ENCODE data around the gene NUDT4. TPM values are rescaled to one million over a fixed set of nuclear protein-coding genes. Genes with fewer than 3 reads are reported as not detected.
A peak's percentile ranks its signal among the peaks of the same experiment; 100 is the strongest.

The NUDT4 gene
- polyA plus RNA-seq, 1 donor: 77.9 TPM

DNA sequence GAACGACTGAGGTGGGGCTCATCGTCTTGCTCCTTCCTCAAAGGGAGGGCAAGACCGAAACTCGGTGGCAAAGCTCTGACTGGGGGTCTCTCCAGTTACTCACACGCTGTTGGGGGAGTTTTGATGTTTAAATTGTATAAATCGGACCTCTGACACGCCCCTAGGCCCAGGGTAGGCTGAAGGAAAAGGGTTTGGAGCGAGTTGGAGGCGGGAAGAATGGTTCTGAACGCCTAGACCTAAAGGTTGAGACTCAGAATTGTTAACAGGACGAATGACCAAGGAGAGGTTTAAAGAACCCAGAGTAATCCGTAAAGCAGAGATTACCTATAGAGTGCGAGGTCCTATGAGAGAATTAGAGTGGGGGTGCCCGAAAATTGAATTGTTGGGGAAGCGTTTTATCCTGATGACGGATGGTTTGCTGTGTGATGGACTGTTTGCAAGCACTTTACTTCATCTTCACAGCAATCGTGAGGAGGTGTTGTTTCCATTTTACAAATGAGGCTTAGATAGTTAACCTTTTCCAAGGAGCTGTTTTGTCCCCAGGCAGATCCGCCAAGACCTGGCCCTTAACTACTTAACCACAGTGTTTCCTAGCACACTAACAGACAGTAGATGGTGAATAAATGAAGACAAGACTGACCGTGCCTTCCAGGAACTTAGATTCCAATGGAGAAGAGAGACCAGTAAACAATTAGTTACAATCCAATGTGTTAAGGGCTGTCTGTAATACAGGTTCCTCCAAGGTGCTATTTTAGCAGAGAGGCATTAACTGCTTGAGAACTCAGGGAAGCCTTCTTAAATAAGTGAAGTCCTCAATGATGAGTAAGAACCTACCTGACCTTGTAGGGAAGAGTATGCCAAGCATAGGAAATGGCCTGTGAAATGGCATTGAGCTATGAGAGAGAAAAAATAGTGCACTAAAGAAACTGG lies 65.0 kb downstream of the NUDT4 start:
- Histone ChIP-seq H3K4me3 (ENCODE audit: low read length) (peak overlapping the region; percentile 76), H3K9me3 (ENCODE audit: control insufficient read depth, low read depth, low read length) (no peaks in the 10 kb centered on the region), H3K27me3 (ENCODE audit: control insufficient read depth, insufficient read depth, low read length) (no peaks in the 10 kb centered on the region), H3K36me3 (ENCODE audit: control insufficient read depth, insufficient read depth, low read length) (no peaks in the 10 kb centered on the region), H3K4me1 (ENCODE audit: control insufficient read depth, insufficient read depth, low read length) (peaks cover 14% of the 10 kb centered on the region), H3K27ac (ENCODE audit: low read length) (peak overlapping the region; percentile 90)
- WGBS (ENCODE audit: insufficient coverage, low lambda C conversion rate): no CpG with 5 or more reads among the region's 19 CpGs
- peak in 1 of 2 donors; percentile 48 for DNase-seq

DNA sequence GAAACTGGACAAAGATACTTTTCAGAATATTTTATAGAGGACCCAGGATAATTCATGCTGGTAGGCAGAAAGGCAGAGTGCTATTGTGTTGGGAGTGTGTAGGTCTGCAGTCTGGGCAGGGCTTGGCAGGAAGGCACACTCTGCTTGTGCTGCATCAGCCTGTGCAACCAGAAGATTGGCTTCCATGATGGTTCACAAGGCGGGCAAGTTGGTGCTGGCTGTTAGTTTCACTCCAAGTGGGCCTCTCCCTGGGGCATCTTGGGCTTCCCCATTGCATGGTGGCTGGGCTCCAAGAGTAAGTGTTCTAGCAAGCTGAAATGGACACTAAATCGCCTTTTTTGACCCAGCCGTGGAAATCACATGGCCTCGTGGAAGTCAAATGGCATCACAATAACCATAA lies 65.9 kb downstream of the NUDT4 start:
- no peak overlapping the region for H3K27ac ChIP-seq (ENCODE audit: low read length)
- no peak overlapping the region for H3K4me3 ChIP-seq (ENCODE audit: low read length)
- WGBS (ENCODE audit: insufficient coverage, low lambda C conversion rate): no CpG with 5 or more reads among the region's 4 CpGs

DNA sequence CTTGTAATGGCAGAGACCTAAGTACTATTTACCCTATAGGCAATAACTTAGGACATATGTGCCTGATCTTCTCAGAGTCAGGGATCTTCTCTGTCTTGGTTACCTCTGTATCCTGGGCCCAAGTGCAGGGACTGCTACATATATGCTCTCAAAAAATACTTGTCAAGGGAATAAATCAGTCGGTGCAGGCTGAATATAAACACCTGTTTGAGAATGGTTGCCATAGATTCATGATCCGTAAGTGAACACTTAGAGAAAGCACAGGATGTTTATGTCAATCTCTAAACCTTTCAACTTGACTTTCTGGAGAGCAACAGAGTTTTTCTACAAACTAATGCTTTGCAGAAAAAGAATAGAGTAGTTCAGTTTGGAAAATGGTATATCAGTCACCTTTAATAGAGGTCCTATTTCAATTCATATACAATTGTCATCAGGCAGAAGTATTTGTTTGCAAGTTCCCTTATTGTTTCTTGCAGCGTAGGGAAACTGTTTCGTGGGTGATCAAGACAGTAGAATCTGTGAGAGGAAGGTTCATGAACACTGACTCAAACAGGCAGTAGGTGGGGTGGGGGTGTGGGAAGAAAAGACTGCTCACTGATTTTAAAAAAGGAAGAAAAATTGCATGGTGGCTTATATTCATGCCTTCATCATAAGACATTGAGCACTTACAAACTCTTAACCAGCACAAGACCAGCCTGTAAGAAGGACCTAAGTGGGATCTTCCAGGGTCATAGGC lies 70.0 kb downstream of the NUDT4 start:
- H3K4me1 ChIP-seq (ENCODE audit: control insufficient read depth, insufficient read depth, low read length): peaks cover 4% of the 10 kb centered on the region
- H3K27ac ChIP-seq (ENCODE audit: low read length): no peak overlapping the region
- no peaks in the 10 kb centered on the region for H3K9me3 ChIP-seq (ENCODE audit: control insufficient read depth, low read depth, low read length)
- no peaks in the 10 kb centered on the region for H3K36me3 ChIP-seq (ENCODE audit: control insufficient read depth, insufficient read depth, low read length)
- H3K27me3 ChIP-seq (ENCODE audit: control insufficient read depth, insufficient read depth, low read length): no peaks in the 10 kb centered on the region
- H3K4me3 ChIP-seq (ENCODE audit: low read length): no peak overlapping the region
- no peak for DNase-seq
- WGBS (ENCODE audit: insufficient coverage, low lambda C conversion rate): 60% methylated on average over 1 of the region's 4 CpGs

More for the DNA sequence above, 65.9 kb downstream of the NUDT4 start:
- no peaks in the 10 kb centered on the region for H3K36me3 ChIP-seq (ENCODE audit: control insufficient read depth, insufficient read depth, low read length)
- DNase-seq: no peak
- peaks cover 14% of the 10 kb centered on the region for H3K4me1 ChIP-seq (ENCODE audit: control insufficient read depth, insufficient read depth, low read length)
- no peaks in the 10 kb centered on the region for H3K9me3 ChIP-seq (ENCODE audit: control insufficient read depth, low read depth, low read length)
- H3K27me3 ChIP-seq (ENCODE audit: control insufficient read depth, insufficient read depth, low read length): no peaks in the 10 kb centered on the region

DNA sequence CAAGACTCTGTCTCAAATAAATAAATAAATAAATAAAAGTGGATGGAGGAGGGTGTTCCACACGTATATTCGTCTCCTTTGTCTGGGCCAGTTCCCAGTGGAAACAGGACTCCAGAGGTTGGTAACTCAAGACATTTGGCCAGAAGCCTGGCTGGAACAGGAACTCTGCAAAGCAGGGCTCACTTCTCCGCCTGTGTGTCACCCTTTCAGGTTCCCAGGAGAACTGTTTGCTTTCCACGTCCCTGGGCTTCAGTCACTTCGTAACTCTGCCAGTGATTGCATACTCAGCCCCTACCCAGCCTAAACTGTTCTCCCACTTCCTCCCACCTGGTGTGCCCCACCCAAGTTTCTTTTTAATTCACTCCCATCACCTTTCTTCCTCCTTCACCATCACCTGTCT lies 71.1 kb downstream of the NUDT4 start:
- Histone ChIP-seq H3K27me3 (ENCODE audit: control insufficient read depth, insufficient read depth, low read length) (no peaks in the 10 kb centered on the region), H3K4me3 (ENCODE audit: low read length) (no peak overlapping the region), H3K36me3 (ENCODE audit: control insufficient read depth, insufficient read depth, low read length) (no peaks in the 10 kb centered on the region), H3K4me1 (ENCODE audit: control insufficient read depth, insufficient read depth, low read length) (no peaks in the 10 kb centered on the region), H3K9me3 (ENCODE audit: control insufficient read depth, low read depth, low read length) (no peaks in the 10 kb centered on the region), H3K27ac (ENCODE audit: low read length) (no peak overlapping the region)
- WGBS (ENCODE audit: insufficient coverage, low lambda C conversion rate): 60% methylated on average over 1 of the region's 5 CpGs
- DNase-seq: no peak

DNA sequence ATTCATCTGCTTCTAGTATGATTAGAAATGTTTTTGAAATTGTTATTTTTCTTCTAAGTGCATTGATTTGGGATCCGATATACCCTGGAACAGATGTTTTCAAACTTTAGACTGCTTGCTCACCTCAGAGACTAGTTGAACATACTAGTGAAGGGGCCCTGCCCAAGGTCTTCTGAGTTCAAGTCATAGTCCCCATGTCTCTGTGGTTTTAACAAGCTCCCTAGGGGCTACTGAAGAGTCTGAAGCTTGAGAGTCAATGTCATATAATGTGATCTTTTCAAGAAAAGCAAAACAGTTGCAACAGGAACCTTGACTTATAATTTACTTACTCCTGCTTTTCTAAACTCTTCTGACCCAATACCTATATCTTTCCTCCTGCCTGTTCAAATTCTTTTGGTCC lies 71.6 kb downstream of the NUDT4 start:
- no peaks in the 10 kb centered on the region for H3K4me1 ChIP-seq (ENCODE audit: control insufficient read depth, insufficient read depth, low read length)
- no CpG with 5 or more reads among the region's 1 CpG for WGBS (ENCODE audit: insufficient coverage, low lambda C conversion rate)
- DNase-seq: no peak
- no peaks in the 10 kb centered on the region for H3K27me3 ChIP-seq (ENCODE audit: control insufficient read depth, insufficient read depth, low read length)
- H3K36me3 ChIP-seq (ENCODE audit: control insufficient read depth, insufficient read depth, low read length): no peaks in the 10 kb centered on the region
- H3K9me3 ChIP-seq (ENCODE audit: control insufficient read depth, low read depth, low read length): no peaks in the 10 kb centered on the region
- no peak overlapping the region for H3K27ac ChIP-seq (ENCODE audit: low read length)
- no peak overlapping the region for H3K4me3 ChIP-seq (ENCODE audit: low read length)

DNA sequence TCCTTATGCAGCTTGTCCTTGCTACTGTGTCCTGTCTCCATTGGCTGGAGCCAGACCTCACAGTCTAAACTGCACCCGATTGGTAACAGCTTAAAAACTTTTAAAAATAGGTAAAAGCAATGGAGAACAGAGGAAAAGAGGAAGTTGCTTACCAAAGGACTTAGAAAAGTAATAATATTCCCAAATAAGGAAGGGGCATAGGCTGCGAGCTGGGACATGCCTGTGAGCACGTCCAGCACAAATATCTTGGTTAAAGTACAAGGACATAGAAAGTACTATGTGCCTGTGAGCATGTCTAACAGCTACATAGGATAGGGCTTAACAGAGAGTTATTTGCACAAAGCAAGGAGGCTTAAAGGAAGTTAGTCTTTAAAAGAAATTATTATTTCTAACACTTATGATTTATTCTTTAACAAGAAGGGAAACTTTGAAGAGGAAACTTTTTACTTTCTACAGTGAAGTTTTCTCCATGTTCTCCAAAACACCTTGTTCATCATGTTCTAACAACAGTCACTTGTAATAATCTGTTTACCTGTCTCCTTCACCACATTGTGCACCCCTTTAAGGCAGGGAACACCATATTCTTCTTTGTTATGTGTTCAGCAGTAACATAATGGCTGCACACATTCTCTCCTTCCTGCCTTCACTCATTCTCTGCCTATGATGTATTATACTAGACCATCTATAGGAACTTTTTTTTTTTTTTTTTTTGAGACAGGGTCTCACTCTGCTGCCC lies 73.9 kb downstream of the NUDT4 start:
- peak in 1 of 2 donors; percentile 56 for DNase-seq
- H3K27ac ChIP-seq (ENCODE audit: low read length): no peak overlapping the region
- H3K4me3 ChIP-seq (ENCODE audit: low read length): no peak overlapping the region
- whole genome bisulfite sequencing (ENCODE audit: insufficient coverage, low lambda C conversion rate): 10% methylated on average over 2 of the region's 3 CpGs
- H3K36me3 ChIP-seq (ENCODE audit: control insufficient read depth, insufficient read depth, low read length): no peaks in the 10 kb centered on the region
- no peaks in the 10 kb centered on the region for H3K9me3 ChIP-seq (ENCODE audit: control insufficient read depth, low read depth, low read length)
- no peaks in the 10 kb centered on the region for H3K4me1 ChIP-seq (ENCODE audit: control insufficient read depth, insufficient read depth, low read length)
- no peaks in the 10 kb centered on the region for H3K27me3 ChIP-seq (ENCODE audit: control insufficient read depth, insufficient read depth, low read length)

DNA sequence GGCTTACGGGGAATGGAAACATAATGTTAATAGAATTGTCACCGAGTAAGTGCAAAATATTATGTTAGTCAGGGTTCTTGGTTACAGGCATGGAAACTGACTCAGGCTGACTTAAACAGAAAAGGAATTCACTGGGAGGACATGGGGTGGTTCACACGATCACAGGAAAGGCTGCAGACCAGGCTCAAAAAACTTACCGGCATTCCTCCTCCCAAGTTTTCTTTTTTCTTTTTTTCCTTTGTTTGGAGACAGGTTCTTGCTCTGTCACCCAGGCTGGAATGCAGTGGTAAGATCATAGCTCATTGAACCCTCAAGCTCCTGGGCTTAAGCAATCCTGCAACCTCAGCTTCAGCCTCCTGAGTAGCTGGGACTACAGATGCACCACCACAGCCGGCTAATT lies 75.9 kb downstream of the NUDT4 start:
- DNase-seq: no peak
- 100% methylated on average over 1 of the region's 5 CpGs for WGBS (ENCODE audit: insufficient coverage, low lambda C conversion rate)
- no peak overlapping the region for H3K4me3 ChIP-seq (ENCODE audit: low read length)

DNA sequence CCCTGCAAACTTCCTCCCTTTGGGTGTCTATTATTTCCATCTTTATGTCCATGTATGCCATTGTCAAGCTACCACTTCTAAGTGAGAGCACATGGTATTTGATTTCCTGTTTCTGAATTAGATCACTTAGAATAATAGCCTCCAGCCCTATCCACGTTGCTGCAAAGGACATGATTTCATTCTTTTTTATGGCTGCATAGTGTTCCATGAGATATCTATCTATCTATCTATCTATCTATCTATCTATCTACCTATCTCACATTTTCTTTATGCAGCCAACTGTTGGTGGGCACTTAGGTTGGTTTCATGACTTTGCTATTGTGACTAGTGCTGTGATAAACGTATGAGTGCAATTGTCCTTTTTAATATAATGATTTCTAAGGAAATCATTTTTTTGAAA lies 78.4 kb downstream of the NUDT4 start:
- no peak for DNase-seq
- H3K36me3 ChIP-seq (ENCODE audit: control insufficient read depth, insufficient read depth, low read length): no peaks in the 10 kb centered on the region
- WGBS (ENCODE audit: insufficient coverage, low lambda C conversion rate): no CpG with 5 or more reads among the region's 2 CpGs
- no peak overlapping the region for H3K27ac ChIP-seq (ENCODE audit: low read length)
- H3K4me3 ChIP-seq (ENCODE audit: low read length): no peak overlapping the region
- H3K4me1 ChIP-seq (ENCODE audit: control insufficient read depth, insufficient read depth, low read length): no peaks in the 10 kb centered on the region
- H3K27me3 ChIP-seq (ENCODE audit: control insufficient read depth, insufficient read depth, low read length): no peaks in the 10 kb centered on the region
- no peaks in the 10 kb centered on the region for H3K9me3 ChIP-seq (ENCODE audit: control insufficient read depth, low read depth, low read length)

More for the DNA sequence above, 75.9 kb downstream of the NUDT4 start:
- Histone ChIP-seq H3K27ac (ENCODE audit: low read length) (no peak overlapping the region), H3K27me3 (ENCODE audit: control insufficient read depth, insufficient read depth, low read length) (no peaks in the 10 kb centered on the region), H3K36me3 (ENCODE audit: control insufficient read depth, insufficient read depth, low read length) (no peaks in the 10 kb centered on the region), H3K4me1 (ENCODE audit: control insufficient read depth, insufficient read depth, low read length) (no peaks in the 10 kb centered on the region), H3K9me3 (ENCODE audit: control insufficient read depth, low read depth, low read length) (no peaks in the 10 kb centered on the region)

All from large intestine (tissue), 3 donors.